Measurements from ENCODE around the gene CENPN. TPM values are rescaled to one million over a fixed set of nuclear protein-coding genes. Genes with fewer than 3 reads are reported as not detected.

Gene CENPN
- total RNA-seq, 1 experiment from 2014 or later = 56.6 TPM

GRCh38 chr16:80969114-80969484 lies 37.9 kb upstream of the CENPN start:
- H3K27me3 ChIP-seq (ENCODE audit: control insufficient read depth, insufficient read depth, low read length) = no peaks in the 10 kb centered on the region
- intact Hi-C loops (cut with micrococcal nuclease; ENCODE audit: unreplicated experiment) (no loop called here), in situ Hi-C loops (cut with HindIII; ENCODE audit: low pct_unique_long_range_greater_than_20kb, low sequenced_read_pairs) (no loop called here)
- H3K9me3 ChIP-seq (ENCODE audit: control insufficient read depth, insufficient read depth, low read depth, low read length) = no peaks in the 10 kb centered on the region
- DNase-seq (ENCODE audit: low read depth, low spot score) (no peak), ATAC-seq (no peak)
- no peak overlapping the region for H3K27ac ChIP-seq (ENCODE audit: low read length)
- H3K4me1 ChIP-seq (ENCODE audit: control insufficient read depth, insufficient read depth, low read length) = no peaks in the 10 kb centered on the region
- no TSS peak for BruUV-seq (replicated peaks)
- TF ChIP-seq REST (IDR thresholded peaks at IDR 0.05; ENCODE audit: insufficient read depth in 1 of 2, low read depth in 2 of 2, low read length in 1 of 2) (no peak), SIN3A (IDR thresholded peaks at IDR 0.05; ENCODE audit: borderline replicate concordance, insufficient read depth, low read depth, low read length) (no peak), CTCF (IDR thresholded peaks at IDR 0.05) (no peak), TCF7L2 (IDR thresholded peaks at IDR 0.05; ENCODE audit: low read depth, low read length) (no peak), POLR2AphosphoS5 (IDR thresholded peaks at IDR 0.05; ENCODE audit: low read depth, low read length) (no peak)
- ChIA-PET POLR2A (no interaction called here), CTCF (no interaction called here)
- H3K36me3 ChIP-seq (ENCODE audit: control insufficient read depth, insufficient read depth, low read length) = no peaks in the 10 kb centered on the region; the same call in 1 of the 2 replicates
- H3K4me3 ChIP-seq (ENCODE audit: low read depth in 2 of 2, low read length in 2 of 2) = no peak overlapping the region

- no peaks in the 10 kb centered on the region; the same call in 1 of the 2 replicates for H3K36me3 ChIP-seq (ENCODE audit: control insufficient read depth, insufficient read depth, low read length)
- H3K4me3 ChIP-seq (ENCODE audit: low read depth in 2 of 2, low read length in 2 of 2) = no peak overlapping the region
- no peaks in the 10 kb centered on the region for H3K9me3 ChIP-seq (ENCODE audit: control insufficient read depth, insufficient read depth, low read depth, low read length)
- BruUV-seq (replicated peaks) = no TSS peak
- TF ChIP-seq CTCF (IDR thresholded peaks at IDR 0.05) (no peak), REST (IDR thresholded peaks at IDR 0.05; ENCODE audit: insufficient read depth in 1 of 2, low read depth in 2 of 2, low read length in 1 of 2) (no peak), SIN3A (IDR thresholded peaks at IDR 0.05; ENCODE audit: borderline replicate concordance, insufficient read depth, low read depth, low read length) (no peak), POLR2AphosphoS5 (IDR thresholded peaks at IDR 0.05; ENCODE audit: low read depth, low read length) (no peak), TCF7L2 (IDR thresholded peaks at IDR 0.05; ENCODE audit: low read depth, low read length) (no peak)
- in situ Hi-C loops (cut with HindIII; ENCODE audit: low pct_unique_long_range_greater_than_20kb, low sequenced_read_pairs) (no loop called here), intact Hi-C loops (cut with micrococcal nuclease; ENCODE audit: unreplicated experiment) (no loop called here)
- no peaks in the 10 kb centered on the region for H3K4me1 ChIP-seq (ENCODE audit: control insufficient read depth, insufficient read depth, low read length)
- ChIA-PET POLR2A (no interaction called here), CTCF (no interaction called here)
- no peak for DNase-seq (ENCODE audit: low read depth, low spot score)
- no peak overlapping the region for H3K27ac ChIP-seq (ENCODE audit: low read length)
- ATAC-seq = no peak
- H3K27me3 ChIP-seq (ENCODE audit: control insufficient read depth, insufficient read depth, low read length) = no peaks in the 10 kb centered on the region
These were observed 35.2 kb upstream of the CENPN start for GRCh38 chr16:80971819-80972218.
